Measurements from ENCODE around the gene ALOX5. TPM values are rescaled to one million over a fixed set of nuclear protein-coding genes. Genes with fewer than 3 reads are reported as not detected.

Gene ALOX5
- total RNA-seq, 1 experiment from 2014 or later: 3.4 TPM

GRCh38 chr10:45355494-45355893 lies 18.5 kb upstream of the ALOX5 start:
- Mint-ChIP-seq H3K27ac (no peak overlapping the region), H3K9me3 (peaks cover 4% of the 10 kb centered on the region), H3K27me3 (ENCODE audit: low read depth) (peaks cover 16% of the 10 kb centered on the region), H3K4me1 (peaks cover 20% of the 10 kb centered on the region), H3K36me3 (no peaks in the 10 kb centered on the region), H3K4me3 (no peak overlapping the region)
- TF ChIP-seq ZNF425 (CRISPR knock-in tag; conservative IDR thresholded peaks at IDR 0.05): no peak
- TF ChIP-seq PRDM15 (CRISPR knock-in tag; IDR thresholded peaks at IDR 0.05): no peak
- no peak for TF ChIP-seq KAT7 (CRISPR knock-in tag; IDR thresholded peaks at IDR 0.05; ENCODE audit: borderline replicate concordance)
- TF ChIP-seq CREM (CRISPR knock-in tag; IDR thresholded peaks at IDR 0.05): no peak
- TF ChIP-seq CBFB (CRISPR knock-in tag; IDR thresholded peaks at IDR 0.05; ENCODE audit: low read depth): no peak
- TF ChIP-seq HMGXB4 (CRISPR knock-in tag; IDR thresholded peaks at IDR 0.05): no peak
- TF ChIP-seq SMAD3 (CRISPR knock-in tag; IDR thresholded peaks at IDR 0.05; ENCODE audit: borderline replicate concordance): no peak
- TF ChIP-seq ERG (CRISPR knock-in tag; IDR thresholded peaks at IDR 0.05): no peak
- TF ChIP-seq TP53 (CRISPR knock-in tag; IDR thresholded peaks at IDR 0.05): no peak
- no peak for TF ChIP-seq USF1 (CRISPR knock-in tag; IDR thresholded peaks at IDR 0.05)
- no peak for TF ChIP-seq IRF1 (CRISPR knock-in tag; IDR thresholded peaks at IDR 0.05)
- no peak for TF ChIP-seq AFF4 (CRISPR knock-in tag; IDR thresholded peaks at IDR 0.05; ENCODE audit: borderline replicate concordance)
- no peak for TF ChIP-seq TEAD1 (CRISPR knock-in tag; IDR thresholded peaks at IDR 0.05)
- TF ChIP-seq CREB1 (CRISPR knock-in tag; IDR thresholded peaks at IDR 0.05): no peak
- DNase-seq (ENCODE audit: low spot score) (no peak), ATAC-seq (no peak)
- ChIA-PET CTCF (no interaction called here), POLR2A (no interaction called here)

Data from WTC11 (cell line).